Measurements from ENCODE around the gene LYST. TPM values are rescaled to one million over a fixed set of nuclear protein-coding genes. Genes with fewer than 3 reads are reported as not detected.

Gene LYST
- total RNA-seq, 4 donors from 2014 or later = 65.1 to 73.5 (median 68.1) TPM

DNA sequence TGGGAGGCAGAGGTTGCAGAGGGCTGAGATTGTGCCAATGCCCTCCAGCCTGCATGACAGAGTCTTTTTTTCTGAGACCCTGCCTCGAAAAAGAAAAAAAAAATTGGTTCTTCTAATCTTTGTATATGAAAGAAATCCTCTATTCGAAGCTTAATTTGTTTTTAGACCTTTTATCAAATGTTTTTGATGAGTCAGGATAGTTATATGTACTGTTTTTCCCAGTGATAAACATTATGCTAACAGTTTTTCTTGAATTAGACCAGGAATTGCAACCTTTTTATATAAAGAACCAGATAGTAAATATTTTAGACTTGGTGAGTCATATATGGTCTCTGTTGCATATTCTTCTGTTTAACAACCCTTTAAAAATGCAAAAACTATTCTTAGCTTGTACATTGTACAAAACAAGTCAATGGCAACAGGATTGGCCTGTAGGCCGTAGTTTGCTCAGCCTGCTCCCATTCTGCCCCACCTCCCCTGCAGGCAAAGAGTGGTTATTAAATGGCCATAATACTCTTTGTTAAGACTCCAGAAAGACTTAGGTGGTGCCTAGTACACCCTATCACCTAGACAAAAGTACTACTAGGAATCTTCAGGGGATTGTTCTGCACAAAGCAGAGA, 45.2 kb downstream of the LYST start:
- TF ChIP-seq CTCF (IDR thresholded peaks at IDR 0.05; ENCODE audit: low read depth) = no peak

DNA sequence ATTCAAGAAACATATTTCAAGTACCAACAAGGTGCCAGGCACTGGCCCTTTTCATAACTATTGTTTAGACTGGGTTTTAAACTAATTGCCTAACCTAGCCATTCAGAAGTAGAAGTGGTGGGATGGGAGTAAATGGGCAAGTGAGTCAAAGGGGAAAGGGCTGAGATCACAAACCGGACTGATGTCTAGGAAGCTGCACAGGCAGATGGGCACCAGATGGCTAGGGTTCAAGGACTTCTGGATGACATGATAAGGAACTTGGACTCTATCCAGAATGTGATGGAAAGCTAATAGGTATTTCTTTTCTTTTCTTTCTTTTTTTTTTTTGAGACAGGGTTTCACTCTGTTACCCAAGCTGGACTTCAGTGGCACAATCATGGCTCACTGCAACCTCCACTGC, 46.6 kb downstream of the LYST start:
- no peak for TF ChIP-seq CTCF (IDR thresholded peaks at IDR 0.05; ENCODE audit: low read depth)

- TF ChIP-seq CTCF (IDR thresholded peaks at IDR 0.05; ENCODE audit: low read depth) = no peak
Observed at GRCh38 chr1:235818632-235819136, 48.0 kb downstream of the LYST start.

- TF ChIP-seq CTCF (IDR thresholded peaks at IDR 0.05; ENCODE audit: low read depth) = no peak
Observed at GRCh38 chr1:235817101-235817728, 49.5 kb downstream of the LYST start.

- TF ChIP-seq CTCF (IDR thresholded peaks at IDR 0.05; ENCODE audit: low read depth) = no peak
Observed at GRCh38 chr1:235809688-235810397, 56.9 kb downstream of the LYST start.

GRCh38 chr1:235808223-235808622, 58.5 kb downstream of the LYST start:
- no peak for TF ChIP-seq CTCF (IDR thresholded peaks at IDR 0.05; ENCODE audit: low read depth)

DNA sequence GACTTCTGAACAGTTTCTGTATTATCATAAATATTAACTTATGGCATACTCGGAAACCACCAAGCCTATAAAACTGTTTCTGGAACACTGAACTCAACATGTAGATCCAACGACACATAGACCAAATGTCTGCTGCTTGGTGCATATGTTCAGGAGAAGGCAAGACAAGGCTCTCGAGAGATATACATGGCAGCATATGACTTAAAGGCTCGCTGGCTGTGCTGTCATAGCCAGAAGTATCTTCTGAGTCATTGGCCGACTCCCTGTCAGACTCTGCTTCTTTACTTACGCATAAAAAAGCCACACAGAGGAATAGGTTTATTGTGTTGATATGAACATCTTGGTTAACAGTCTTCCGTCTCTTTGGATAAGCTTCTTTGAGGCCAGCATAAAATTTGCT, 60.6 kb downstream of the LYST start:
- no peak for TF ChIP-seq CTCF (IDR thresholded peaks at IDR 0.05; ENCODE audit: low read depth)

Measured in subcutaneous adipose tissue (tissue), 4 donors.